ENCODE data around the gene B3GAT1.
A peak's percentile ranks its signal among the peaks of the same experiment; 100 is the strongest.

Gene B3GAT1

GRCh38 chr11:134338068-134338467 lies 74.0 kb downstream of the B3GAT1 start:
- peak; percentile 15 for DNase-seq (ENCODE audit: low spot score)
- TF ChIP-seq, protein P1, sequence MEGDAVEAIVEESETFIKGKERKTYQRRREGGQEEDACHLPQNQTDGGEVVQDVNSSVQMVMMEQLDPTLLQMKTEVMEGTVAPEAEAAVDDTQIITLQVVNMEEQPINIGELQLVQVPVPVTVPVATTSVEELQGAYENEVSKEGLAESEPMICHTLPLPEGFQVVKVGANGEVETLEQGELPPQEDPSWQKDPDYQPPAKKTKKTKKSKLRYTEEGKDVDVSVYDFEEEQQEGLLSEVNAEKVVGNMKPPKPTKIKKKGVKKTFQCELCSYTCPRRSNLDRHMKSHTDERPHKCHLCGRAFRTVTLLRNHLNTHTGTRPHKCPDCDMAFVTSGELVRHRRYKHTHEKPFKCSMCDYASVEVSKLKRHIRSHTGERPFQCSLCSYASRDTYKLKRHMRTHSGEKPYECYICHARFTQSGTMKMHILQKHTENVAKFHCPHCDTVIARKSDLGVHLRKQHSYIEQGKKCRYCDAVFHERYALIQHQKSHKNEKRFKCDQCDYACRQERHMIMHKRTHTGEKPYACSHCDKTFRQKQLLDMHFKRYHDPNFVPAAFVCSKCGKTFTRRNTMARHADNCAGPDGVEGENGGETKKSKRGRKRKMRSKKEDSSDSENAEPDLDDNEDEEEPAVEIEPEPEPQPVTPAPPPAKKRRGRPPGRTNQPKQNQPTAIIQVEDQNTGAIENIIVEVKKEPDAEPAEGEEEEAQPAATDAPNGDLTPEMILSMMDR (IDR thresholded peaks at IDR 0.05; ENCODE audit: extremely low read depth, insufficient read depth, missing control alignments) = no peak
- in situ Hi-C loops (cut with MboI; ENCODE audit: low pct_unique_long_range_greater_than_20kb, low sequenced_read_pairs, unreplicated experiment) = no loop called here

DNA sequence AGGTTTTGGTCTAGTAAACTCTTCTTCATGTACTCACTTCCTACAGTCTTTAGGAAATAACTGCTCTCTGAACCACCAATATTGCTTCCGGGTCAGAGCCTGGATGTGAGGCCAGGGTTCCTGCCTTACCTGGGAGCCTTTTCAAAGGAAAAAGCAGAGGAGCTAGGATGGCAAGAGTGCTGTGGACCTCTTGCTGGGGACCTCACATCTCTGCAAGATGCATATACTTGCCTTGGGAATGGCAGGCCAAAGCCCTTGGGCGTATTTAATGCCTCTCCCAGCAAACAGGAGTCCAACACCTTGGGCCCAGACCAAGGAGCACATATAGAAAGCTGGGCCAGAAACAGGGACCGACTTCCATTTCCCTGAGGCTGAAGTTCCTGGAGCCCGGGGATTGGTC lies 75.0 kb downstream of the B3GAT1 start:
- TF ChIP-seq, protein P1 (IDR thresholded peaks at IDR 0.05; ENCODE audit: extremely low read depth, insufficient read depth, missing control alignments) = no peak
- in situ Hi-C loops (cut with MboI; ENCODE audit: low pct_unique_long_range_greater_than_20kb, low sequenced_read_pairs, unreplicated experiment) = no loop called here
- peak; percentile 9 for DNase-seq (ENCODE audit: low spot score)

DNA sequence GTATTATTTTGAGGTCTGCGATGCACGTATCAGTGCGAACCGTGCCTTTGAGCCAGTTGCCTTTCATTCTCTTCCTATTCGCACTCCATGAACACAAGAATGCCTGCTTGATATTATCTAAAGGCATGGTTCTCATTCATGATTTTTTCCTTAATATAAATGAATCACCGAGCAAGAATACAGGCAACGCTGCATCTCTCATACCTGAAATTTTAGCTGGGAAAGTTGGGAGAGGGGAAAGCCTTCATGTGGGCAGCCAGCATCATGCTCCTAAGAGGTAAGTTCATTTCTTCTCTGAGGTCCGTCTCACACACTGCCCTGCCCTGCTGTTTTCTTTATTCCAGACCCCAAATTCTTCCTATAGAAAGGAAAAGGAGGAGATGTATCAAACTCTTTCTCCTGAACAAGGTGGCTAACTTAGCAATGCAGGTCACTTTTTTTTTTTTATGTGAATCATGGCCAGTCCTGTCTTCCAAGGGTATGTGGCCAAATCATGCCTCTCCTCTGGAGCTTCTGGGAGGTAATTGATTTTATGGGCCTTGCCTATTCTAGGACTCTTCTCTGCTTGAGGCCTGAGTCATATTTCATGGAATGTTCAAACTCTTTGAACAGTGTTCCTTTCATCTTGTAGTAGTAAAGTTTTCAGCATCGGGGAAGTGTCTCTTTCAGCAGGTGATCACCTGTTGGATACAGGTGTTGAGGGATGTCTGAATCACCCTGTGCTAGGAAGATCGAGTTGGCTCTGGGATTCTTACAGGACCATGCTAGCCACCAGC lies 77.1 kb downstream of the B3GAT1 start:
- in situ Hi-C loops (cut with MboI; ENCODE audit: low pct_unique_long_range_greater_than_20kb, low sequenced_read_pairs, unreplicated experiment) = no loop called here
- no peak for DNase-seq (ENCODE audit: low spot score)
- TF ChIP-seq, protein P1 (IDR thresholded peaks at IDR 0.05; ENCODE audit: extremely low read depth, insufficient read depth, missing control alignments) = no peak

DNA sequence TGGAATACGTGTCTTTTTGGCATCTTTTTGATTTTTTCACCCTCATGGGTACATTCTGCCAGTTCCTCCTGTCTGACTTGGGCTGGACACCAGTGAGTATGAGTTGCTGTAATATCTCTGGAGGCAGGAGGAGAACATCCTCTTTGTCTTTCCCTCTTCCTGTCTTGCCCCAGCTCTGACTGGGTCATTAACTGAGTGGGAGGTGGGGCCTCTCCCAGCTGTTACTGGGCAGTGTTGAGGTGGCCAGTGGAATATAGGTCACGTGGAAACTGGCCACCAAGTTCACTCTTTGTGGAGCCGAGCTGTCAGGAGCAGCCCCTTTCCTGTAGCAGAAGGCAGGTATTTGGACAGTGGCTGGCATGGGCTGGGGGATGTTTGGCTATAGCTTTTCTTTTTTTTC lies 78.1 kb downstream of the B3GAT1 start:
- TF ChIP-seq, protein P1 (IDR thresholded peaks at IDR 0.05; ENCODE audit: extremely low read depth, insufficient read depth, missing control alignments) = no peak
- in situ Hi-C loops (cut with MboI; ENCODE audit: low pct_unique_long_range_greater_than_20kb, low sequenced_read_pairs, unreplicated experiment) = no loop called here
- no peak for DNase-seq (ENCODE audit: low spot score)

DNA sequence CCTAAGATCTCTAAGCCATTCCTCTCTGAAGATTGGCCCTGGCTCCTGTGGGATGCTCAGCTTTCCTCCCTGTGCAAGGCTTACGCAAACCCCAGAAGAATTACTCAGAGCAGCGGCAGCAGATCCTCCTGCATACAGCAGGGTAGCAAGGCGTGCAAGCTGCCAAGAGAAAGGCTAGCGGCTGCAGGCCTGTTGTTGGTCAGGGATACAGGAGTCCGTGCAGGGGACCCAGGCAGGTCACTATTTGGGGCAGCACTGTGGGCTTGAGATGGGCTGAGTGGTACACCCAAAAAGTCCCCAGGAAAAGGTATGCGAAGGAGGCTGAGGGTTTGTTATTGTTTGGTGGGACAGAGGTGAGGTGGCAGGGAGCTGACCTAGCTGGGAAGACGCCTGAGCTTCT lies 78.7 kb downstream of the B3GAT1 start:
- no peak for DNase-seq (ENCODE audit: low spot score)
- in situ Hi-C loops (cut with MboI; ENCODE audit: low pct_unique_long_range_greater_than_20kb, low sequenced_read_pairs, unreplicated experiment) = no loop called here
- TF ChIP-seq, protein P1 (IDR thresholded peaks at IDR 0.05; ENCODE audit: extremely low read depth, insufficient read depth, missing control alignments) = no peak

- TF ChIP-seq, protein P1 (IDR thresholded peaks at IDR 0.05; ENCODE audit: extremely low read depth, insufficient read depth, missing control alignments) = no peak
- no peak for DNase-seq (ENCODE audit: low spot score)
- in situ Hi-C loops (cut with MboI; ENCODE audit: low pct_unique_long_range_greater_than_20kb, low sequenced_read_pairs, unreplicated experiment) = no loop called here
Observed at GRCh38 chr11:134332782-134333181, 79.3 kb downstream of the B3GAT1 start.
